SK-N-SH treated with all-trans-retinoic acid at 6 μM for 48 hours (cell line): ENCODE data around the gene OR51G2.

Experiments used
- ISL1 ChIP-seq: fragments of 250-450 bp; sonication (Bioruptor Pico); IDR thresholded peaks from 2 replicates; pipeline ENCODE4 v2.1.2; 2022; ENCODE audit warnings: mild to moderate bottlenecking, moderate library complexity
- TF ChIP-seq, protein P1 (sequence below): fragments of 250-450 bp; sonication (Bioruptor Pico); IDR thresholded peaks from 2 replicates; pipeline ENCODE4 v1.5.1; 2021; ENCODE audit warnings: mild to moderate bottlenecking, moderate library complexity

DNA sequence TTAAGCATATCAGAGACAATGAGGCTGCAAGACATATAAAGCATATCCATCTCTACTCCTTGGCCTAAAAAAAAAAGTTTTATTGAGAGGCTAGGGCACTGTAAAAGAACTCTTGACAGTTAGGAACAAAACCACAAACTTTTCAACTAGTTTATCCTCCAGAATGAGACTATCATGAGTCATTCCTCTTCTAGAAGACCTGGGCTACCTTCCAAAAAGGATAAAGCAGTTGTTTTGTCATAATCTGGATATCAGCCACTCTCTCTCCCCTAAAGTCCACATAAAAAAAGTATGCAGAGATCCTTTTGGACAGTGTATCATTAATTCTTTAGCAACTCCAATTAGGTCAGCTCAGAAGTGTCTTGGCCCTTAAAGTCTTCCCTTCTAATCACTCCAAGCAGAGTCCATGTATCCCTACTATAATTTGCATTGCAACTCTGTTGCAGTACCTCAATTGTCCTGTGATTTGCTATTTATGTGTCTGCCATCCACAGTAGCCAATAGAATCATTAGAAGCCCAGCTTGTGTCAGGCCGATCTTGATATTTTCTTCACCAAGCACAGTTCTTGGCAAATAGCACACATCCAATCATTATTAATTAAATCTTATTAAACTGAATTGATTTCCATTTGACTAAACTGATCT, 27.0 kb downstream of the OR51G2 start:
- TF ChIP-seq, protein P1, sequence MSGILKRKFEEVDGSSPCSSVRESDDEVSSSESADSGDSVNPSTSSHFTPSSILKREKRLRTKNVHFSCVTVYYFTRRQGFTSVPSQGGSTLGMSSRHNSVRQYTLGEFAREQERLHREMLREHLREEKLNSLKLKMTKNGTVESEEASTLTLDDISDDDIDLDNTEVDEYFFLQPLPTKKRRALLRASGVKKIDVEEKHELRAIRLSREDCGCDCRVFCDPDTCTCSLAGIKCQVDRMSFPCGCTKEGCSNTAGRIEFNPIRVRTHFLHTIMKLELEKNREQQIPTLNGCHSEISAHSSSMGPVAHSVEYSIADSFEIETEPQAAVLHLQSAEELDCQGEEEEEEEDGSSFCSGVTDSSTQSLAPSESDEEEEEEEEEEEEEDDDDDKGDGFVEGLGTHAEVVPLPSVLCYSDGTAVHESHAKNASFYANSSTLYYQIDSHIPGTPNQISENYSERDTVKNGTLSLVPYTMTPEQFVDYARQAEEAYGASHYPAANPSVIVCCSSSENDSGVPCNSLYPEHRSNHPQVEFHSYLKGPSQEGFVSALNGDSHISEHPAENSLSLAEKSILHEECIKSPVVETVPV (CRISPR knock-in tag): no peak
- TF ChIP-seq ISL1 (CRISPR knock-in tag): no peak
